GM21576 (cell line): ENCODE data around the gene HS3ST1.

Experiments
- ATAC-seq: cut with Tn5 transposase; IDR thresholded peaks from one replicate; pipeline ENCODE4 v1.9.1; 2021; ENCODE audit warnings: mild to moderate bottlenecking, moderate library complexity; ENCODE audit not compliant: unreplicated experiment

HS3ST1 gene

DNA sequence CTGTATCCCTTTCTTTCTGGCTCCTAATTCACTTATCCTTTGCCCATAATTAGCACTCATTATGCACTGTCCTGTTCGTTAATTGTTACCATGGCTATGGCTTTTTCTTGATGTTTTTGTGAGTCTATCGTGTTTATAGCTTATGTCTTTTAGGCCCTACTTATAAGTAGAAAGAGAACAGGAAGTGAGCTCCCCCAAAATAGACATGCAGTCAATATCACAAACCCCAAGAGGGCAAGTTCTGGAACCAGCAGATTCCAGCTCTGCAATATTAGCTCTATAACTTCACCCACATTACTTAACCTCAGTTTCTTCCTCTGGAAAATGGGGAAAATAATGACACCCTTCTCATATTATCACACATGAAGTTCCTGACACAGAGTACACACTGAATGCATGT is 7.4 kb upstream of the HS3ST1 start:
- peak; percentile 79 for ATAC-seq

DNA sequence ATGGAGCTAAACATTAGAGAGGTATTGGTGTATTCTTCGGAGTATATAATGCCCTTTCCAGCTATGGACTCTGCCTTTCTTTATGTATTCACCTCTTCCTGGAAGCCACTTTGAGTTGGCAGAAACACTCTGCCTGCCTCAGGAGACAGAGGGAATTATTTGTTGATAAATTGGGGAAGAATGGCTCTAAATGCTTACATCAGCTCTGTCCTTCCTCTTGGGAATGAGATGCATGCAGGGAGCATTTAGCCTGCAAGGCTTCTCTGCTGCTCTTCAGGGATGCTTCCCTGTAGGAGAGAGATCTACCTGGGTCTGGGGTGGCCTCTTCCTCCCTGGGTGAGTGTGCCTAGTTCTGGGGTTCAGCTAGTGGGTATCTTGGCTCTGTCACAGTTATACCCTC is 6.9 kb upstream of the HS3ST1 start:
- ATAC-seq = peak; percentile 8

DNA sequence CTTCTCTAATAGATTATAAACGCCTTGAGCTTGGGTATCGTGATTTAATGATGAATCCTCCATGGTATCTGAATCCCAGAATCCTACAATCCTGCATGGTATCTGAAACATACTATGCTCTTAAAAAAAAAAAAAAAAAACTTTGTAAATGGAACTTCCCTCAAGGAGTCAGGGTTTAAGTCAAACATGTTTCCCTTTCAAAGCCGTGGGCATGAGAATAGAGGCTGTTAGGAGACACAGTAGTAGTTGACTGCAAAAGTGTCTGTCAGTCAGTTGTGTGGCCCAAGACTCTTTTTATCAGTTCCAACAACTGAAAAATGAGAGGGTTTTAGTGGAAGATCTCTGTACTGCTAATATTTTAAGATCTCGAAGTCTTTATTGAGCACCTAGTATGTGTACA is 2.4 kb upstream of the HS3ST1 start:
- no peak for ATAC-seq

DNA sequence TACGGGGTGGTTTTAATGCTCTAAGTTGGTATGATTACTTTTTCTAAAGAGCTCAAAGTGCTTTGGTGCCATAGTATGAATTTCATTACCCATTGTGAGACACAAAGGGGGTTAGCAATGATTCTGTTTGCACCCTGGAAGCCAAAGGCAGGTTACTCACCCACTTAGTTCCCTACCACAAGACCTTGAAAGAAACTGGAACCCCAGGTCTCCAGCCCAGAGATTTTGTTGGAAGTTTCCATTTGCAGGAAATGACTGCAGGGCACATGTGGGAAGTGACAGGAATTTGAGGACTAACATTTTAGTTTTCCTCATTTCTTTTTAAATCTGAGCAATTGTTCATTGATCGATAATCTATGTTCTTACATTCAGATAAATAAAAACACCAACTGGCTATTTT is 1.8 kb upstream of the HS3ST1 start:
- ATAC-seq = no peak

DNA sequence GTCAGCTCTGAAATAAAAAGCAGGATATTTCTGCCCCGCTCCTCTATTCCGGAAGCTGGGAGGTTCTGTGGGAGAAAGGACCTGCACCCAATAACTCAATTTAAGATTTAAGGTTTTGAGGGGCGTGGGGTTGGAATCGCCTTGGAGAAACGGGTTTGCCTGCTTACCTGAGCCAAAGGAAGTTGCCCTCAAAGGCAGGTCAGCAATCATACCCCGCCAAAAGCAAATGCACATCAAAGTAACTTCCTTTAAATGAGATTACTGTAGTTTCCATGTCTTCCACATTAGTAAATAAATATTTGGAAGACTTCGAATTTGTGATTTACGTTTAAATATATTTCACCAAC is 978 bp upstream of the HS3ST1 start:
- no peak for ATAC-seq

DNA sequence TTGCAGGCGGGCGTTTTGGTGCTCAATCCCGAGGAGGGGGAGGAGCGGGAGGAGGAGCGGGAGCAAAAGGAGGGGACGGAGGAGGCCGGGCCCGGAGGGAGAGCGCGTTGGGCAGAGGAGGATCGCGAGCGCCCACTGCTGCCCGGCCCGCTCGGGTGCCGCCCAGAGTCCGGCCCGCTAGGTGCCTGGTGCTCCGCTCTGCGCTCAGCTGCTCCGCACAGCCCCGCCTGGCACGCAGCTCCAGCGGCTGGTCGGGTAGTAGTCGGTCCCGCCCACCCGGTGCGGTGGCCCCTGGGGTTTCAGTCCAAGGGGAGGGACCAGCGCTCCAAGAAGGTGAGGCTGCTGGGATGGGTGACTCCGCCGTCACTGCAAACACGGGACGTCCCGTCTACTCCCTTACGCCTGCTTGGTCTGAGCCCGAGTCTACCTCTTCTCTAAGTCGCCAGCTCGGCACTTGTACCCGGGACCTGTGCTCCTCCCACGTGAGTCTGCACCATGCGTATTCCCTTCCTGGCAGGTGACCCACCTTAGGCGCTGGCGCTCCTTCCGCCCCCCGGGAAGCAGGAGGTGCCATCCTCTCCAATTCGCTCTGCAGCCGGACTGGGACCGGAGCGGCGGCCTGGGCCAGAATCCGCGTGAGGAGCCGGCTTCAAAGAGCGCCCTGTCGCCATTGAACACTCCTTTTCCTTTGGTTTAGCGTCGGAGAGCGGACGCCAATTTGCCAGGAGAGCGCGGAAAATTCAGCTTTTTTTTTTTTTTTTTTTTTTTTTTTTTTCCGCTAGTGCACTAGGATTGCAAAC is 405 bp upstream of the HS3ST1 start:
- ATAC-seq = peak; percentile 81

DNA sequence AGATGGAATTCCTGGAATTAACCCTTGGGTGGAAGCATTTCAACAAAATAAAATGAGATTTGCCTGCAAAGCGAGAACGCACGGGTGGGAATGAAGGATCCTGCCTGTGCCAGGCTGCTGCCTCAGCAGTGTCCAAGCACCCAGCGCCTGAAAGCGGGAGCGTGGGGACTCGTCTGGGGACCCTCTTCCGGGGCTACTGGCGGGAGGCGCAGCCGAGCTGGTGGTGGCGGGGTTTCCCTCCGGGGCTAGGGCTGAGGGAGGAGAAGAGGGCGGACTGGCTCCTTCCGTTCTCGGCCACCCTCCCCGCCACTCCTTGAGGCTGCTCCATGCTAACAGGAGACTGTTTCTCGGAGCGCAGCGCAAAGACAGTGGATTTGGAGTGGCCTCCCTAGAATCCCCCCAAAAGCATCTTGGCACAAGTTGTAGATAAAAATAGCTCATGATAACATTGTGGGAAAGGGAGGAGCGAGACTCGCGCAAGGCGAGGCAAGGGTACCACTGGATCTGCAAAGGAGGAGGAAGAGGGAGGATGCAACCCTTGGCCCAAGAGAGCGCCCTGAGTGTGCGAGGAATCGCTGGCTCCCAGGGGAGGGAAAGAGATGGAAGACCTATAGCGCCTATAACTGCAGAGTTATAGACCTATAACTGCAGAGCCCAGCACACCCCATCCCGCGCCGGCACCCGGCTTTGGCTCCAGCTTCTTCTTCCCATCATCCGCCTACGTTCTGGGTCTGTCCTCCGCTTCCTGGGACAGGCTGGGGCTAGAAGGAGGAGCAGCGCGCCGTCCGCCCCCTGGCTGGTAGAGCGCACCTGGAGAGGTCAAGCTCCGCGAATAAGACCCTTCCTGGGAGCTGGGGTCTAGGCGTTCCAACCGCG is 1.3 kb downstream of the HS3ST1 start:
- no peak for ATAC-seq

DNA sequence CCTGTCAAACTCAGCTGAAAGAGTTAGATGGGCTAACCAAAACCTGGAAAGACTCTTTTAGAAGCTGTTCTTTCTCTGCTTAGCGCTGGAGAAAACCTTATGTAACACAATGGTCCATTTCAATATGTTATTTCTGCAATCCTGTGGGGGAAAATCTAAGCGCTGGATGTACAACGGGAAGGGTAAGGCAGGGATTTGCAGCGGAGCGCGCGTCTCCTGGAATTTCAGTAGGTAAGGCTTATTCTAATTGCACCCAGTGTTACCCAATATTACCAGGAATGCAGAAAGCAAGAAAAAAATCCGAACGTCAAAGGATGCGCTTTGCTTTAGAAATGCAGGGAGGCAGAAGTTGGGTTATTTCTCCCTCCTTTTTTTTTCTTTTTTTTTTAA is 2.0 kb downstream of the HS3ST1 start:
- ATAC-seq = no peak

DNA sequence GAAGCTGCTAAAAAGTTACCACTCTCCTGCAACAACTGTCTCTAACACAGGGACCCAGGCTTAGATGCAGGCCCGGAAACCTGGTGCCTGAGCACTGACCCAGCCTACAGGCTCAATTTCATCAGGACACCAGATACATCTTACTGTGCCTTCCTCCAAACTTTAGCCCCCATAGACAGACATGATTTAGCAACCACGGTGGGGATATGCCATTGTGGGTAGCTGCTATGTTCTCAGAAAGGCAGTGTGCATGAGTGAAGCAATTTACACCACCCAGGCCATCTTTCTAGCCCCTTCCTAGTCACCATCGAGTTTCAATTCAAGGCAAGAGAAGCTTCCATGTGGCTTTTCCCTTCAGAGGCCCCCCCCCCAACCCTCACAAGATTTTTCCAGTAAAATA is 2.7 kb downstream of the HS3ST1 start:
- ATAC-seq = no peak

DNA sequence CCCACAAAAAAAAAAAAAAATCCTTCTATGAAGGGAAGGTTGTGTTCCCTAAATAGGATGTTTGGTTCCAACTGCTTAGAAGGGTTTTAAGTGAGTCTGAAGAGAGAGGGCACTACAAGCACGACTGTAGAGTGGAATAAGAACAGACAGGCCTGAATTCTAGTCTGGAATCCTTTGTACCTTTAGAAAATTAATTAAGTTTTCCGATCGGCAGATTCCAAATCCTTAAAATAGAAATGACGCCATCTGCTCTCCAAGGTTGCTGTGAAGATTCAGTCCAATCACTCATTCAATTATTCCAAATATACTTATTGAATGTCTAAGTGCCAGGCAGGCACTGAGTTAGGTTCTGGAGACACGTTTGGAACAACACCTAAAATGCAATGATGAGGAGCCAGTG is 3.8 kb downstream of the HS3ST1 start:
- no peak for ATAC-seq

DNA sequence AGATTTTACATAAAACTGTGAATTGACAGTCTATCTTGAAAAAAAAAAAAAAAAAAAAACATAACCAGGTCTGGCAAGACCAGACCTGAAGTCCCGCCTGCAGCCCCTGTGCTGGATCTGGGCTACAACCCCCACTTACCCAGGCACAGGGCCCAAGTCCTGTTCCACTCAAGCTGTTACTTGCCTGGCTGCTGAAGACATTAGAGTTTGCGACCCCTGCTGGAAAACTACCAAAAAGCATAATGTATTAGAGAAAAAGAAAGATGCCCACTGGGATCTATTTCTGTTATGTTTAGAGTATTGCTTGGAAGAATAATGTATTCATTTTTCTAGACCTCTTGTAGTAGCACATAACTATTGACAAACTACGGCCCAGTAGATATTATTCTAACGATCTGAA is 4.7 kb downstream of the HS3ST1 start:
- peak; percentile 39 for ATAC-seq

DNA sequence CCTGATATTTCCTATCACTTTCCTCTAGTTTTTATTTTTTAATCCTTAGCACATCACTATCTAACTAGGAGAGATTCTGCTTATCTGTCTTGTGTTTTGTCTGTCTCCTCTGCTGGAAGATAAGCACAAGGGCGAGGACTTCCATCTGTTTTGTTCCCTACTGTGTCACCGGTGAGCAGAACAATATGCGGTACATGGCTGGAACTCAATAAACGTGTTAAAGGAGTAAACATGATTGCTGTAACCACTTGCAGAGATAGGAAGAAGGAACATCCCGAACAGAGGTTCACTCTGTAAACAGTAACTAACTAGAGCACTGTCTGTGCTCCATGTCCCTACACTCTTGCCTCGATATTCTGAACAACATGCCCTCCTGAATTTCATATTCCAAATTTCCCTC is 5.2 kb downstream of the HS3ST1 start:
- no peak for ATAC-seq

DNA sequence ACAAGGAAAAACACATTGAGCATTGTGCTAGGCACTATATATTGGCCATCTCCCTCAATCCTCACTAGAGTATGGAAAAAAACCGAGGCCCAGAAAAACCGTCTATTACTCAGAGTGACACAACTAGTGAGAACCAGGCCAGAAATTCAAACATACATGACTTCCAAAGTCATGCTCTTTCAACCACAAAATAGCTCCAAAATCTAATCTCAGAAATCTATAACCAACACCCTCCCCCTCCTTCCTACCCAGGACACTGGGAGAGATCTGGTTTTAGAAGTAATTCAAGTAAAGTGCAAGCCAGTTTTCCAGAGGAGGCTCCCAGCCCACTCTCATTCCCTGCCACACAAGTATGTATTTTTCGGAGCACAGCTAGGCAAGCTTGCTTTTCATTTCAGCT is 7.6 kb downstream of the HS3ST1 start:
- no peak for ATAC-seq

DNA sequence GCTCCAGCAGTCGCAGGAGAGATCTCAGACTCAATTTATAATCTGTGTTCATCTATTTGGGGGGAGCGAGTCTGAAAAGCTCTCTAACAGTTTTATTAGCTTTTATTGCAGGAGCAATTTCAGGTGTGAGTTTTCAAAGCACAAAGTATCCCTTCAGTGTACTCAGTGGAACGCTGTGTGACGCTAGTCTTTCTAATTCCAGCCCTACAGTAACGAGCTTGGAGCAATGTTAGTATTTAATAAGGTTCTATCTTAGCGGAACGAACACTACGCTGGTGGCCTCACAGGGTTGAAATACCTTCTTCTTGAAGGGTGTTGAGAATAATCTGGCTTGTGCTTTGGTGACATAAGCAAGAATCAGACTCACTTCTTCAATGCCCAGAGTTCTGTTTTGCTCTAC is 8.4 kb downstream of the HS3ST1 start:
- no peak for ATAC-seq

DNA sequence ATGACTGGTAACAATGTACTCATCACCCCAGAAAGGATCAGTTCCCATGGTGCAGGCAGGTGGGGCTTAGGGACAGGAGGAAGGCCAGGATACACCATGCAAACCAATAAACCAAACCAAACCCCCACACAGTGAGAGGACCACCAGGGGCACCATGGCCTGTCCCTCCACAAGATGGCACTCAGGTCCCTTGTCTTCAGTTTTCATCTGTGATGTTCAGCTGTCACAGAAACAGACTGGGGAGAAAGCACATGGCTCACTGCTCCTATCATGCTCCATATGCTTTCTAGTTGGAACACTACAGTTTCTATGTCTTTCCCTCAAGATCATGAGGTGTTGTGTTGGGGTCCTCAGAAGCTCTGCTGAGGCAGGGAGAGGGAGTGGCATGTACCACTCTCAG is 10.1 kb downstream of the HS3ST1 start:
- ATAC-seq = no peak

DNA sequence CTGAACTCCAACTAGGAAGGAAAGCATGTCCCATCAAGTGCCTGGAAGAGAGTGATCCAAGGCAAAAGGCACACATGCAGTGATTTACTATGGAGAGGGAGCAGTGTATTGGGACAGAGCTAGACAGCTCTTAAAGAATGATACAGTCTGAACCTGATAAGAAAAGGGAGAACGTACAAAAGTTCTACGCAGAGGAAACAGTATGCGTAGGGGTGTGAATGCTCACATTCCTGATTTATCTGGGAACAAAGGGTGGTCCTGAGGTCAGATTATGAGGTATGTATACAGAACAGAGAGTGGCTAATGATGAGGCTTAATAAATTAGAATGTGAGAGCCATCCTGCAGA is 12.0 kb downstream of the HS3ST1 start:
- ATAC-seq = no peak

DNA sequence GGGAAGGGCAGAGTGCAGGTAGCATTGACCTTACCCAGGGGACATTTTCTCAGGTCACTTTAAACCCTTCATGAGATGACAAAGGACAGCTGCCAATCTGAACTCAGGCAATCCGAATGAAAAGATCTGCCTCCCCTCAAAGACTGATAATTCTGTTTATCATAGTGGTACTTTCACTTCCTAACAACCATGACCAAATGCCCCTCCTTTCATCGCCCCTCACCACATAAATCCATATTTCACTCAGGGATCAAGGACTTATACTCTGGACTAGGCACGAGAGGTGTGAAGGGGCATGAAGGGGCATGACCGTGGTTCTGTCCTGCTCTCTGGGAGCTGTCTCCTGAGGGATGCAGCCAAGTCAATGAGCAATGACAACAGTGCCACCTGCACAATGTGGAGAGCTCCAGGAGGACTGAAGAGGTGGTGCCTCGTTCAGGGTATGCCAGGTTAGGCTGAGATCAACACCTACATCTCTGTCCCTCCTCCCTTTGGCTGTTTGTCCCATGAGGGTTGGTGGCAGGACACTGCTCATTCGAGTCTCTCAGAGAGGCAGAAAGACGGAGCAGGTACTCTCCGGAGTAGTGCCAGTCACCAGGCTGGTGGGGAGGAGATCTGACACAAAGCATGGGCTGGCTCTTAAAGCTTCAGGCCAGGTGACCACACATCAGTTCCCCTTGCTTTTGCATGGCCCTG is 12.5 kb downstream of the HS3ST1 start:
- ATAC-seq = peak; percentile 41

DNA sequence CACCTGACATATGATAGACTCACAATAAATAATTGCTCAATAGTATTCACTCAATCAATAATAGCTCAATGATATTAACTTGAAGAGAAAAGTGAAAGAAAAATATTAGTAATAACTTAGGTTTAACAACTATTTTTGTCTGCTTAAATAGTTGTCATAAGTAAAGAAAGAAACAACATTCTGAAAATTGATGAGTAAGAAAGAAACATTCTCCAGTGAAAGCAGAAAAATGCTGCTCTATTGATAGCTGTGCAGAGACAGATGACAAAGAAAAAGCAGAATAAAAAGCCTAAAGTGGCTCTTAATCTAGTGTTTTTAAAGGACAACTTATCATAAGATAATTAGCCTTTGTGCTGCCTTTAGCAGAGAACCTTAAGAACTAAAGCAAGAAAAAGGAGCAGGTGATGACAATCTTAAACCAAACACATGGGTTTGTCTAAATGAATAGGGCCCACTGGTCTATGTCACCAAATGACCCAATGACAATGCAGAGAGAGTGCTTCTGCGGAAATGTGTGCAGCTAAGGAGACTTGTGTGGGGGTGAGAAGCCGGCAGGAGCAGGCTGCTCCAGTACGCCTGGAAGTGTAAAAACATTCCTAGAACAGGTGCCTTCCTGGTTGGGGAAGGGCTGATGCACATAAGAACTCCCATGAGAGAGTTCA is 13.2 kb downstream of the HS3ST1 start:
- ATAC-seq = peak; percentile 69

DNA sequence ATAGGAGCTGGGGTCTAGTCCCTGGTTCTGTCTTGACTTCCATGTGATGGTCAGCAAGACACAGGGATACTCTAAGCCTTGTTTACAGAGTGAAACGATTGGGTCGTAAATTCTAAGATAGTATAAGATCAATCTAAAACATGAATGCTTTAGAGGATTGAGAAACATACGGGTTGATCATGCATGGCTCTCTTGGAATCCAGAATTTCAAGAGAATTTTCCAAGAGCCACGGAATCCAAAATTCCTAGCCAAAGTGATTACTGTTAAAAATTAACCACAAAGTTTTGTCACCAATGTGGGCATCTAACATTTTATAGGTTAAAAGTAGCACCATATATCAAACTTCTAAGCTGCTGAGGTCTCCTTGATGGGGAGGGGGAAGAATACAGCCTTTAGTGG is 16.5 kb downstream of the HS3ST1 start:
- ATAC-seq = no peak

DNA sequence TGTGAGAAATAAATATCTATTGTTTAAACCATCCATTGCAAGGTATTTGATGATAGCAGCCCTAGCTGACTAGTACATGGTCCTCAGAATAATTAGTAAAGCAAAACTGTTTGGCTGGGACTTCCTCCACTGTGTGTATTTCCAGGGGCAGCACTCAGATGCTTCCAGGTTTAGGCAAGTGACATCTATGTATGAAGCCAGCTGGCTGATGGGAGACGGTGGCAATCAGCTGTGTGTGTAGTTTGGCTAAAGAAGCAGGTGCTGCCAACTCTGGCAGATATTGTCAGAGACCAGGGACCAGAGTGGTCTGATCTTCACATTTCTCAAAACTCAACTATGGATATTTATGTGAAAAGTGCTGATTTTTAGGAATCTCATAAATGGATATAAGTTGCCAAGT is 19.1 kb downstream of the HS3ST1 start:
- ATAC-seq = no peak

DNA sequence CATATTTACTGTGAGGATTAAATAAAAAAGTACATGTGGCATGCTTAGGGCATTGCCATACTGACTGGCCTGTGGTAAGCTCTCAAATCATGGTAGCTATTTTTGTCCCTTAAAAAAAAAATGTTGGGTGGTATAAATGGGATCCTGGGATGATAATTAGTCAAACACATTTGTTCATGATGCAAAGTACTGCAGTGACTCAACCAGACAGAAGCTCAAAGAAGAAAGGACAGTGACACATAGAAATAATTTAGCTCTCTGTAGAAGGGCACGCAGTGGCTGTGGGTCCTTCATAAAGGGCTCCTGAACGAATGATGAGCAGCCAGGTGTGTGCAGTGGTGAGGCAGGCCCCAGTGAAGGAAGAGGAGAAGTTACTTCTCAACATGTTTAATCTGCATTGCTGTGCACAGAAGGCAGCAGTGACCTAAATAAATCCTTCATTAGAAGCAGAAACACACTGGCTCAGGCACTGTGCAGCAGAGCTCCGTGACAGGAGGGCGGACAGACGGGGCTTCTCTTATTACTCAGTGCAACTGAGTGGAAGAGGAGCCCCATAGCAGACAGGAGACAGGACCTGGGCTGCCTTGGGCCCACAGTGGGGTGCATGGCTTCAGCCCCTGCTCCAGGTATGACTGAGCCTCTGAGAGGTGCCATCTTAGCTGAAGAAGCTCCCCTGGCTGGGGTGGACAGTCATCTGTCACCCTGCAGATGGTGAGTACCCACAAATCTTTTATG is 20.3 kb downstream of the HS3ST1 start:
- no peak for ATAC-seq
